Coronary artery (tissue), 2 donors: ENCODE measurements around the gene TECRL.

Source experiments
- DNase-seq: peaks from one replicate; pipeline ENCODE4 v3.0.0-alpha.2; 2017; ENCODE audit warnings: low spot score
- H3K27ac ChIP-seq, 2 donors: fragments of 200-600 bp; sonication (generic); one replicate each; pipeline ENCODE4 v1.5.1; 2016 to 2019
- H3K4me3 ChIP-seq: fragments of 200-600 bp; sonication (generic); 2 replicates; pipeline ENCODE4 v1.5.1; 2016; ENCODE audit warnings: mild to moderate bottlenecking, moderate library complexity
- TF ChIP-seq, protein P1 (sequence below): fragments of 200-600 bp; sonication (generic); IDR thresholded peaks from one replicate; pipeline ENCODE4 v1.5.1; 2019; ENCODE audit warnings: antibody characterized with exemption

Gene TECRL

DNA sequence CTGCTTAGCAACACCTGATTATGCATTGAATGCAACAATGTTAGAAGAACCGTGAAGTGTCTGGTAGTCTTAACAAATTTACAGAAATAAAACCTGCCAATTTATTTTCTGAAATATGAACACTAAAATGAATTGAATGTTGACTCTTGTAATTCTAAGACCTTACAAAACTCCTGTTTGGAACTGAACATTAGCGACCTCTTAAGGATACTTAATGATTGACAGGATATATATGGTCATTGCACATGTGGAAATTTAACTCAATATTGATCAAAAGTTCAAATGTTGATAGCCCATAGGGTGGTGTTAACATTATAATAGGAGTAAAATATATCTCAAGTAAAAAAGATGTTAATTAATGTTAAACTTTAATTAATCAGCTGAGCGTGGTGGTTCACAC, 79.1 kb downstream of the TECRL start:
- H3K27ac ChIP-seq = no peak overlapping the region
- TF ChIP-seq, protein P1, sequence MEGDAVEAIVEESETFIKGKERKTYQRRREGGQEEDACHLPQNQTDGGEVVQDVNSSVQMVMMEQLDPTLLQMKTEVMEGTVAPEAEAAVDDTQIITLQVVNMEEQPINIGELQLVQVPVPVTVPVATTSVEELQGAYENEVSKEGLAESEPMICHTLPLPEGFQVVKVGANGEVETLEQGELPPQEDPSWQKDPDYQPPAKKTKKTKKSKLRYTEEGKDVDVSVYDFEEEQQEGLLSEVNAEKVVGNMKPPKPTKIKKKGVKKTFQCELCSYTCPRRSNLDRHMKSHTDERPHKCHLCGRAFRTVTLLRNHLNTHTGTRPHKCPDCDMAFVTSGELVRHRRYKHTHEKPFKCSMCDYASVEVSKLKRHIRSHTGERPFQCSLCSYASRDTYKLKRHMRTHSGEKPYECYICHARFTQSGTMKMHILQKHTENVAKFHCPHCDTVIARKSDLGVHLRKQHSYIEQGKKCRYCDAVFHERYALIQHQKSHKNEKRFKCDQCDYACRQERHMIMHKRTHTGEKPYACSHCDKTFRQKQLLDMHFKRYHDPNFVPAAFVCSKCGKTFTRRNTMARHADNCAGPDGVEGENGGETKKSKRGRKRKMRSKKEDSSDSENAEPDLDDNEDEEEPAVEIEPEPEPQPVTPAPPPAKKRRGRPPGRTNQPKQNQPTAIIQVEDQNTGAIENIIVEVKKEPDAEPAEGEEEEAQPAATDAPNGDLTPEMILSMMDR = no peak
- H3K4me3 ChIP-seq = no peak overlapping the region
- DNase-seq = no peak

DNA sequence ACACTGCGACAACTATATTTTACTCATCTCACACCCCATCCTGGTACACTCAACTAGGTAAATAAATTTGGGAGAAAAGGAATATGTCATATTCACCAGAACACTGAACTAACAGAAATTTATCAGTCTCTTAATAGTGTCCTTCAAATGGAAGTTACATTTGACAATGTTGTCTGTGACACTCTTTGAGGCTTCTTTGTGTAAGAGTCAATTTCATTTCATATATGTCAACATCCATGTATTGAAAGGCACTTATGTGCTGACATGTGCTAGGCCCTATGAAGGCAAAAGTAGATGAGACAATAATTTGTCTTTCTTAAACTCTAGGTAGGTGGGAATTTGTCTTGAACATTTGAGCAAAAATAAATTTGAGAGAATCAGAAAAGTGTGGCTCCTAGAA, 82.0 kb downstream of the TECRL start:
- Histone ChIP-seq H3K27ac (no peak overlapping the region), H3K4me3 (no peak overlapping the region)
- TF ChIP-seq, protein P1 = no peak
- no peak for DNase-seq

DNA sequence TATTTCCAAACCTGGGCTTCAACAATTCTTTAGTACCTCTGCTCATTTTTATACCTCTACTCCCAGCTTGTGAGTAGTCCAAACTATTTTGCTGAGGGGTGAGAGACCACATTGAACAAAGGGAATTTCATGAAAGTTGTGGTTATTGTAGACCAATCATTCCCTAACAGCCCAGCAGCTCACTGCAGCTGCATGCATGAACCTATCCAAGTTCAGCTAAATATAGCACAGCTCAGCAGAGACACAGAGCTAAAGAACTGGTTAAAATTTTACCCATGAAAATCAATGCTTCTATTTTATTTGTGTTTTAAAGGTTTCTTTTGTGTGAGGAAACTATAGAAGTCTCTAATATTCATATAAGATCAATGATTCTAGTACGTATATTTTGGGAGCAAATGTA, 82.7 kb downstream of the TECRL start:
- TF ChIP-seq, protein P1 = no peak
- no peak for DNase-seq
- H3K4me3 ChIP-seq = no peak overlapping the region
- H3K27ac ChIP-seq = no peak overlapping the region

DNA sequence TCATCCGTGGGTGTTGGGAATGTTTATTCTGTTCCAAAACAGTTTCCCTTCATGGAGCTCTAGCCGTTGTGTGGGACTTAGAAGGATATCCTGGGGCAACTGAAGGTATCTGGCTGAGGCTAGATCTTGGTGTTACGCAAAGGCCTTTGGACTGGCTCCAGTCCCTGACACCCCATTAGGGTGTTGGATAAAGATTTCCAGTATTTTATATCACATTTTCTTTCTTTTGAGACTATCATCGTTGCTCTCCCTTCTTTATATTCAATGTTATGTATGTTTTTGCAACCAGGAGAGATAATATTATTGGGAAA, 103.0 kb downstream of the TECRL start:
- Histone ChIP-seq H3K27ac (no peak overlapping the region), H3K4me3 (no peak overlapping the region)
- no peak for DNase-seq
- TF ChIP-seq, protein P1 = no peak

DNA sequence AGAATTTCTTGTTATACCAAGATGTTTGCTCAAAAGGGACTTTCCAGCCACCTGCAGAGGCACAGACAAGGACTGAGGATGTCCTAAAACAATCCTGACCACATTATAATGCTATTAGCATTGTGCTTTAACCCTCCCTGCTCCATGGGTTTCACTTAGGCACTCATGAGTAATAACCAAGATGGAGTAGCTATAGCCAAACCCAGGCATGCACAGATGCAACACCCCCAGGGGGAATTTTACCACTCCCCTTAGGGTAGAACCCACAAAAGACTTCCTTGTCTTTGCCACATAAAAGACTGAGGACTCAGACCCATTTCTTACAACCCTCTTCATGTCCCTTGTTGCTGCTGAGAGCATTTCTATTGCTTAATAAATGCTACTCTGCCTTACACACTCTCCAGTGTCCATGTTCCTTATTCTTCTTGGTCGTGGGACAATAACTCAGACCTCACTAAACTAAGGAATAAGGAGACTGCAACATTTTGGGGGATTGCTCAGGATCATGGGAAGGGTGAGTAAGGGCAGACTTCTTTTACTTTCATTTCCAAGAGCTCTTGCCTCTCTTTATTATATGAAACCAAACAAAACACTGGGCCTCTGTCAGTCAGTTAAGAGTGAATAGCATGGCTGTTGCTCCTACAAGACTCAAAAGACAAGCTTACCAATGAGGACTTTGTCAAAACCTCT, 103.5 kb downstream of the TECRL start:
- no peak overlapping the region for H3K4me3 ChIP-seq
- TF ChIP-seq, protein P1 = no peak

DNA sequence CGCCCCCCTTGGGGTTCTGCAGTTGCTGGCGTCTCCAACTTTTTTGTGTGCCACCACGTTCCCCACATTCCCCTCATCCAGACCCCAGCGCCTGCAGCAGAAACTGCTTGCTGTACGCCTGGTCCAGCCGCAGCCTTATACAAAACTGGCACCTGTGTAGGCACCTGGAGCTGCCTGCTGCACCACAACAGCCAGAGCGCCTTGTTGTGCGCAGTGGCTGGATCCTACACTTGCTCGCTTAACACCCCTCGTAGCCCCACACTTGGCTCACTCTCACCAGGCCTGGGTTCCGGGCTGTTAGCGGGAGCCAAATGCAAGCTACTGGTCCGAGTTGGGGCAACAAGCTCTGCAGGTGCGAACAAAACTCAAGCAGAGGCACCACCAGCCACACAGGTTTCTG, 136.8 kb downstream of the TECRL start:
- no peak for DNase-seq
- TF ChIP-seq, protein P1 = no peak
- Histone ChIP-seq H3K4me3 (no peak overlapping the region), H3K27ac (no peak overlapping the region)

More for the DNA sequence above, 103.5 kb downstream of the TECRL start:
- no peak overlapping the region for H3K27ac ChIP-seq
- DNase-seq = no peak

DNA sequence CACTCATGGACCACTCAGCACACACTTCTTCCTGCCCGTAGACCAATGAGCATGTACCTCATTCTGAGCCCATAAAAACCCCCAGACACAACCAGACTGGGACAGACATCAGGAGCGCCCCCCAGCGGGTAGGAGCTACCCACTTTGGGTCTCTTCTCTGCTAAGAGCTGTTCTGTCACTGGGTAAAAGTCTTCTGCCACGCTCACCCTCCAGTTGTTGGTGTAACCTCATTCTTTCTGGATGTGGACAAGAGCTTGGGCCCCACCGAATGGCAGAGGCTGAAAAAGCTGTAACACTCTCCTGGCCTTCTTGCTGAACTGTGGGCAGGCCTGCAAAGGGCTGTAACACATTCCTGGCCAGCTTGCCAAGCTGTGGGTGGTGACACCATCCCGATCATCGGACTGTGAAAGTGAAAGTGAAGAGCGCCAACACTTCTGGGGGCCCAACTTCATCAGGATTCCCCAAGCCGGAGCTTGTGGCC, 137.6 kb downstream of the TECRL start:
- Histone ChIP-seq H3K27ac (no peak overlapping the region), H3K4me3 (no peak overlapping the region)
- TF ChIP-seq, protein P1 = no peak
- no peak for DNase-seq
